CD4-positive, alpha-beta T cell treated with Interleukin-17A for 1 hour (primary cell): Measurements from ENCODE around the gene NIF3L1.
"Not testable (repeated sequence)": the region's sequence is repeated elsewhere in the genome, so short reads cannot be mapped to it uniquely, and the experiment has no call there.

Source experiments
- DNase-seq: peaks from one replicate; pipeline ENCODE4 v3.0.0-alpha.2; 2020

NIF3L1 gene

DNA sequence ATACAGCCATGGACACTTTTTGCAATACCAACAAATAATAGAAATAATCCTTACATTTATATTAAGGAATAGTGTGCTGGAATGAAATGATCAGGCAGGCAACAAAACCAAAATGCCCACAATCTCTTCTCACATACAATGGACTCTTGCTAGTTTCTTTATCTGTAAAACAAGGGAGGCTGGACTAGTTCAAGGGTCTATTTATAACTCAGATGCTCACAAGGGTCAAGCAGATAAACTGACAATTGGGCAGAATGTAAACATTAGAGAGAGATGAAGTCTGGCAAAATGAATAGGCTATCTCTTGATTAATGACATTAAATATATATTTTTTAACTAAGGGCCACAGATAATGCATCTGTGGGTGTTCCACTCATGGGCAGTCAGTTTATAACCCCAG, 11.7 kb upstream of the NIF3L1 start:
- DNase-seq = no peak

- no peak for DNase-seq
Measured at GRCh38 chr2:200878289-200878880, 10.8 kb upstream of the NIF3L1 start.

DNA sequence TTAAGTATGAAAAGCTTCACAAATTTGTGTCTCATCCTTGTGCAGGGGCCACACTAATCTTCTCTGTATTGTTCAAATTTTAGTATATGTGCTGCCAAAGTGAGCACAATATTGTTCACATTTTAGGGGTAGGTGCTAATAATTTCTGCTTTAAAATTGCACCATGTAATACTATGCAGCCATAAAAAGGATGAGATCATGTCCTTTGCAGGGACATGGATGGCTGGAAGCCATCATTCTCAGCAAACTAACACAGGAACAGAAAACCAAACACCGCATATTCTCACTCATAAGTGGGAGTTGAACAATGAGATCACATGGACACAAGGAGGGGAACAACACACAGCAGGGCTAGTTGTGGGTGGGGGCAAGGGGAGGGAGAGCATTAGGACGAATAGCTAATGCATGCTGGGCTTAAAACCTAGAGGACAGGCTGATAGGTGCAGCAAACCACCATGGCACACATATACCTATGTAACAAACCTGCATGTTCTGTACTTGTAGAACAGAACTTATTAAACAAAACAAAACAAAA, 7.4 kb upstream of the NIF3L1 start:
- not testable (repeated sequence) for DNase-seq

- no peak for DNase-seq
Measured at GRCh38 chr2:200899482-200899881, 10.3 kb downstream of the NIF3L1 start.

GRCh38 chr2:200901459-200902072, 12.4 kb downstream of the NIF3L1 start:
- DNase-seq = peak; percentile 88

DNA sequence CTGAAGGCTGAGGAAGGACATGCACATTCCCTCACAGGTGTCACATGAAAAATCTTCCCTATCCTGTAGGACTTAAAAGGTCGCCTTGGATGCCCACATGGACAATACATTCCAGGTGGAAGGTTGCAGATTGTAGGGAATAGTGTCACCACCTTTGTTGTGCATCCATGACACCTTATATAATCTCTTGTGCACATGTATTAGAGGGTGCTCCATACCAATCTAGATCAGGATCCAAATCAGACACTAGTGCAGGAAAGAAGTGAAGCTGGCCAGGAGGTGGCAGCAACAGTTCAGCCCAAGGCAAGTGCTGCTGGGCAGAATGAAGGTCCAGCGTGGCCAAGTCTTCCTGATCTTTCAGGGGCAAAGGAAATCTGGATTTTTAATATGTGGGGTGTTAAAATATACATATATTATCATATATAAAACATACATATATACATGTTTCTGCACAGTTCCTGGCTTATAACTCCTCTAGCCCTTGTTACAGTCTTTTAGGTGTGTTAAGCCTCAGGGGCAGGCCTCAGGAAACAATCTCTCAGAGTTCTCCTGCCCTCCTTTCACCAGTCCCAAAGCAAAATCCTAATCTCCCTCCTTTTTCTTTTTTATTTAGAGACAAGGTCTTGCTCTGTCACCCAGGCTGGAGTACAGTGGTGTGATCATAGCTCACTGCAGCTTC, 16.6 kb downstream of the NIF3L1 start:
- peak; percentile 58 for DNase-seq

DNA sequence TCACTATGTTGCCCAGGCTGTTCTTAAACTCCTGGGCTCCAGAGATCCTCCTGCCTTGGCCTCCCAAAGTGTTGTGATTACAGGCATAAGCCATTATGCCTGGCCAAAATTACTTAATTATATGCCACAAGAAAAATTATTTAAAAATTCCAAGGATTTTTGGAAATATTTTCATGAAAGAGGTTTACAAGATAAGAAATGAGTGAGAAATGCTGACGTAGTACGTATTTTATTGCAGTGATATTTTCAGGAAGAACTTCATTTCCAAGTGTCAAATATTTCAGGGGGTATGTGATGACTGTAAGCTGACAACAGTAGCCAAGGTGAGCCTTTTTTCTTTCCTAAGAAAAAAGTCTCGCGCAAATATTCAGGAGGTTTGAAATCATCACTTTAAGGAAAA, 20.8 kb downstream of the NIF3L1 start:
- DNase-seq = no peak

DNA sequence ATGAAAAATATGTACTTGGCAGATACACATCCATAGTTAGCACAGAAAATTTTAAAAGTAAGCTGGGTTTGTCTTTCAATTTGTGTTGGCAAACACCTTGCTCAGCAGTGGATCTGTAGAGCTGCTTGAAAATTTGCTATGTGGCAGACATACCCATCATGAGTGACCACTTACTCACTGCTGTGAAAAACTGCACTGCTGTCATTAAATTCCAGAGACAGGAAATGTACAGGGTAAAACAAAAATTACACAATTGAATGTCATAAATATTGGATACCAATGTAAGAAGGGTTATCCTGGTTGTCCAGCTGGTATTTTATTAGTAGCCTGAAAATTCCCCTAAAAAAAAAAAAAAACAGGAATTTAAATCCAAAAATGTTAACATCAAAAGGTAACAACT, 24.5 kb downstream of the NIF3L1 start:
- no peak for DNase-seq

DNA sequence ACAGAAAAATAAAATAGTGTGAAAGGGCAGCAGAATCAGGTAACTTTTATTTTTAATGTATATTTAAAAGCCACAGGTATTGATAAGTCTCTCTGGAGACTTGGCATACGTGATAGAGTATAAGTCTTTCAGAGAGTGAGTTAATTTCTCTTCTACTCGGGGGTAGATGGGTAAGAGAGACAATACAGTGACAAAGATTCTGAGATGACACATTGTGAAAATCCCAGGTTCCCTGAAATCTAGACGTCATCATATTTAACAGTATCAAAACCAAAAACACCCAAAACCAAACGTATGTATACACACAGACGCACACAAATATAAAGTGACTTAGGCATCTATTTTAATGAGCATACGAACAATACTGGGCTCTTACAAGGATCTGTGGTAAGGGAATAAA, 33.3 kb downstream of the NIF3L1 start:
- no peak for DNase-seq

DNA sequence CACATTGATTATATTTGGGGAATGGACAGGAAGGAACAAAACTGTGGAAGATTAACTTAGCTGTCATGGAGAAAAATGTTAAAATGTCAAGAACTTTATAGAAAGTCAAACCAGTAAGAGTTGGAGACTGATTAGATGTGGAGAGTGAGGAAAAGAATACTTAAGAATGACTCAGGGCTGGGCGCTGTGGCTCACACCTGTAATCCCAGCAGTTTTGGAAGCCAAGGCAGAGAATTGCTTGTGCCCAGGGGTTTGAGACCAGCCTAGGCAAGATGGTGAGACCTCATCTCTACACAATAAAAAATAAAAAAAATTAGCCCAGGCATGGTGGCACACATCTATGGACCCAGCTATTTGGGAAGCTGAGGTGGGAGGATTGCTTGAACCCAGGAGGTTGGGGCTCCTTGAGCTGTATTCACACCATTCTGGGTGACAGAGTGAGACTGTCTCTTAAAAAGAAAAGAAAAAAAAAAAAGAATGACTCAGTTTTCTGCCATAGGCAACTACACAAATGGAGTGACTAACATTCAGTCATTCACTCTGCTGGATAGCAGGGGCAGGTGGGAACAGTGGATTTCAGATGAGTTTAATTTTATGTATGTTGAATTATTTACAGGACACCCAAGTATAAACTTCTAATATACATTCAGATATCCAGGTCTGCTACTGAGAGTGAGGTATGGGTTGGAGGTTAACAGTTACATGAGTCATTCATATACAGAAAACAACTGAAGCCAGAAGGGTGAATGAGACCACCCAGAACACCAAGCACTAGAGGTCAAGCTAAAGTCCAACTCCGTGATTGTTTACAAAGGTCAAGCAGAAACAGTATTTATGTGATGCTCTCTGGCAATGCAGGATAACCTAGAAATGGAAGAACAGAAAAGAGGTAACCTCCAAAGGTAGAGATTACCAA, 40.4 kb downstream of the NIF3L1 start:
- no peak for DNase-seq

GRCh38 chr2:200930947-200931626, 41.9 kb downstream of the NIF3L1 start:
- DNase-seq = no peak

DNA sequence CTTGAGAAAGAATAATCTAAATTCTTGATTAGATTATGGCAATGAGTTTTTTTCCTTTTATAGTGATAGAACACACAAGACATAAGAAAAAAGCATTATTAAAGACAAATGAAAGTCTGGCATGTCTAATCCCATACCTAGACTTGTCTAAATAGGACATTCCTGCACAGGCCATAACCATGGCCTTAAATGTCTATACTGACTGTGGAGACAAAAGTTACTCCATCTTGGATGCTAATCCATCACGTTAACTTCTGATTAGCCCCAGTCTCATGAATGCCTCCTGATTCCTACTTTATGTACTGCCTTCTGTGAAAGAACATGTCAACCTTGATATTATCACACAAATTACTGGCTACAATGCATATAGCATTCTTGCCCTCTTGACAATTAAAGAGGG, 50.7 kb downstream of the NIF3L1 start:
- DNase-seq = no peak

DNA sequence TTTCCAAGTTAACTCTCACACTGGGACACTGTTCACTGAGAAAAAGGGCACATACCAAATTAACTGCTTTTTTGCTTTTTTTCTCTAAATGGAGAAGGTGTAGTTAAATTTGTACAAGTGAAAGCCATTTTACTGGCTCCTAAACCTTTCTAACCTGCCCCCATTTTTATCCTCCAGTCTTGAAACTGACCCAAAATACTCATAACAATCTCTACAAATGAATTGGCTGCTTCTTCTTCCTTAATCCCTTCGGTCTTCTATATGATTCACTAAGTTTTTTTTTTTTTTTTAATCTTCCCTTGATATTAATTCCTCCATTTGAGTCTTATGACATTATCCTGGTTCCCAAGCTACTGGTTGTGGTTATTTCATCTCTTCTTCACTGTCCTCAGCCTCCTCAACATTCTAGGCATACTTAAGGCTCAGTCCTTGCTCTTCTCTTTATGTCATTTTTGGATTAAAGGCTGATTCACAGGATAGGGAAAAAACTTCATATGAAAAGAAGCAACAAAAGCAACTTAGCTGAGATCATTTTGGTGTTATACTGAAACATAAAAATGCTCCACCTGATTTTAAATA, 54.4 kb downstream of the NIF3L1 start:
- DNase-seq = no peak

- DNase-seq = no peak
Measured at GRCh38 chr2:200944467-200945394, 55.6 kb downstream of the NIF3L1 start.

- no peak for DNase-seq
Measured at GRCh38 chr2:200945395-200945729, 56.2 kb downstream of the NIF3L1 start.

DNA sequence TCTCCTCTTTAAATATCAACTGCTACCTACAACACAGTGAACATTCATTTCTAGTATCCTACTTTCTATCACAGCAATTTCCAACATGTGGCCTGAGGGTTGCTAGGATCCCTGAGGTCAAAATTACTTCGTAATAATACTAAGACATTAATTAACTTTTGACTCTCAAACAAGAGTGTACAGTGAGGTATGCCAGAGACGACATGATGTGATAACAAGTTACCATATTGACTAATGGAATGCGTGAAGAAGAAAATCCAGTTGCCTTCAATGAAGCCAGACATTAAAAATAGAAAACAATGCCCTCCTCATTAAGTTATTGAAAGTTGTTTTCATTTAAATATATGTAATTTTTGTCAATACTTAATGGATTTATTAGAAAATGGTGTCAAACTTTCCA, 61.2 kb downstream of the NIF3L1 start:
- no peak for DNase-seq
